ENCODE data around the gene ATF6. TPM values are rescaled to one million over a fixed set of nuclear protein-coding genes. Genes with fewer than 3 reads are reported as not detected.

The ATF6 gene
- total RNA-seq, 1 donor from 2014 or later: 23.6 TPM

DNA sequence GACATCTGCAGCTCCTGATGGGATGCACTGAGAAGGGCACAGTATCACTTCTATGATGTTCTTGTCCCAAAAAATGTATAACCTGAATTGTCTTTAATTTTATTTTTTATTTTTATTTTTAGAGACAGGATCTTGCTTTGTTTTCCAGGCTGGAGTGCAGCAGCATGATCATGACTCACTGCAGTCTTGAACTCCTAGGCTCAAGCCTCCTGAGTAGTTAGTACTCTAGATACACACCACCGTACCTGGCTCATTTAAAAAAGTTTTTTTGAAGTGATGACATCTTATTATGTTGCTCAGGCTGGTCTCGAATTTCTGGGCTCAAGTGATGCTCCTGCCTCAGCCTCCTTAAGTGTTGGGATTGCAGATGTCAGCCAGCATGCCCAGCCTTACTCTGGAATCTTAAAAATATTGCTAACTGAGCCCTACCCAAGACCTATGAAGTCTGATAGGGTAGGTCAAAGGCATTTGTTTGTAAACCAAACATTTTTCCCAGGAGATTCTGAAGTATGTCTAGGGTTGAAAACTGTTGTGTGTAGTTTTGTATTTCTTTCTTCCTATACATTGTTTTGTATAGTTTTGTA is 68.9 kb downstream of the ATF6 start:
- DNase-seq (ENCODE audit: low spot score): no peak

DNA sequence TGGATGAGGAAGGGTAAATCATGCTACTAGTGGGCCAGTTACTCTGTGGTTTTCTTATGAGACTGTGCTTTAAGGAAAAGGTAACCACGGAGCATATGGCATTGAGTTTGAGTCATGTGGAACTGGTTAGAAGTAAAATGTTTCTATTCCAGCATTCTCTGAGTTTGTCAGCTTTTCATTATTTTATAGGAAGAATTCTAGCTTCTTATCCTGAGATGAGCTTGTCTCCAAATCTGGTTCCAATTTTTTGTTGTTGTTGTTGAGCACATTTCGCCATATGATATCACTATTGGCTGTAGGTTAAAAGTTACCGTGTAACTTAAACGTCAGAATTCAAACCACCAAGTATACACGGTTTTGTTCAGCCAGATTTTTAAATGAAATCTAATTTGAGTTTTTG is 69.9 kb downstream of the ATF6 start:
- no peak for DNase-seq (ENCODE audit: low spot score)

DNA sequence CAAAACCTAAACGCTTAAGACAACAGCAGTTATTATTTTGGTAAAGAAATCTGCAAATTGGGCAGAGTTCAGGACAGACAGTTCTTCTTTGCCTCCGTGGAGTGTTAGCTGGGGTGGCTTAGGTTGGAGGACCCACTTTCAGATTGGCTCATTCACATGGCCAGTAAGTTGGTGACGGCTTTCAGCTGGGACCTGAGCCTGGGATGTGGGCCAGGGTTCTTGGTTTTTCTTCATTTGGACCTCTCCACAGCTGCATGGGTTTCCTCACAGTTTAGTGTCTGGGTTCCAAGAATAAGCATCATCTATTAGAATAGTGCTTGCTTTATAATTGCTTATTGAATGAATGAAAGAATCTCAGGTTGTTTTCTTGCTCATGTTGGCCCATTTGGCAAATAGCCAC is 72.2 kb downstream of the ATF6 start:
- DNase-seq (ENCODE audit: low spot score): peak; percentile 13

GRCh38 chr1:161838885-161839284 is 72.8 kb downstream of the ATF6 start:
- DNase-seq (ENCODE audit: low spot score): no peak

- no peak for DNase-seq (ENCODE audit: low spot score)
These were observed 73.5 kb downstream of the ATF6 start for GRCh38 chr1:161839591-161839990.

- DNase-seq (ENCODE audit: low spot score): no peak
These were observed 74.2 kb downstream of the ATF6 start for GRCh38 chr1:161840363-161840762.

GRCh38 chr1:161843156-161843555 is 77.0 kb downstream of the ATF6 start:
- no peak for DNase-seq (ENCODE audit: low spot score)

DNA sequence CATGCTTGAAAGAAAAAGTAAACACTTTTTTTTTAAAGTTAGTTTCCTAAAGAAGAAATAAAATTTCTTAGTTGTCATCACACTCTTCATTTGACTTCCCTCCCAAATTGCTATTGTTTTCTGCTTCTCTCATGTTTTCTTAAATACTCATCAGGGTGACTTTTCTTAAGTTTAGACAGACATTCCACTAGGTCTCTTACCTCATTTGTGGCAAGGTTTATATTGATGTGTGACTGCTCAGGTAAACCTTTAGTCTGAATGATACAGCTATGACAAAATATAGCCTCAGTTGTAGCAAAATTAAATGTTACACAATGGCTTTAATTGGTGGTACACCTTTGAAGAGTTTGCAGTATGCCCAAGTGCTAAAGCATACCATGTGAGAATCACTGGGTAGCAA is 78.6 kb downstream of the ATF6 start:
- DNase-seq (ENCODE audit: low spot score): no peak

DNA sequence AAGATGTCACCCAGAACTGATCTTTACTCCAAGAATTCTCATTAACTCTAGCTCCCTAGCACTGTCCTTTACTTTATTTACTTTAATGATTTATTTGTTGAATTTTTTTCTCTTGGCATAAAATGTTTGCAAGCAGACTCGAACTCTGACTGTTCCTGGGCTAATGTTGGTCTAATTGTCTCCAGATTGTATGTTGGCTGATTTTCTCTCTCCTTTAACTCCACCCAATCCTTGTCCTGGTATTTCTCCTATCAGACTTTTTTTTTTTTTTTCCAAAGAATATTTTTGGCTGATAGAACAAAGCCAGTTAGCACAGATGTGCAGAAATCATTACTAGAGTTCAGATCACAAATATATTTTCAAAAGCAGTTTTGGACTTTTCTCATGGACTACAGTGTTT is 82.6 kb downstream of the ATF6 start:
- no peak for DNase-seq (ENCODE audit: low spot score)

DNA sequence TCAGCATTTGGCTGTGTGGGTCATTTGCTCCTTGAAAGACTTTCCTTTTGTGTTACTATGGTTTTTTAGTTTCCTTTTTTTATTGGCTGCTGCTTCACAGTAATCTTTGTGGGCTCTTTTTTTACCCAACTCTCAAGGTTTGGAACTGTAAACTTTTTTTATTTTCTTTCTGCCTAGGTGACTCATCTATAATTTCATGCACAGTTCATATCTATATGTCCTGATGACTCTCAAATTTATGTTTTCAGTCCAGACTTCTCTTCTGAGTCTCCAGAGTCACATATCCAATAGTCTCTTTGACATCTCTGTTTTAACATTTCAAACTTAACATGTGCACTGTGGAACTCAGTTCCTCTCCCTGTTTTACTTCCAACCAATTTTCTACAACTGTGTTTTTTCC is 83.4 kb downstream of the ATF6 start:
- no peak for DNase-seq (ENCODE audit: low spot score)

DNA sequence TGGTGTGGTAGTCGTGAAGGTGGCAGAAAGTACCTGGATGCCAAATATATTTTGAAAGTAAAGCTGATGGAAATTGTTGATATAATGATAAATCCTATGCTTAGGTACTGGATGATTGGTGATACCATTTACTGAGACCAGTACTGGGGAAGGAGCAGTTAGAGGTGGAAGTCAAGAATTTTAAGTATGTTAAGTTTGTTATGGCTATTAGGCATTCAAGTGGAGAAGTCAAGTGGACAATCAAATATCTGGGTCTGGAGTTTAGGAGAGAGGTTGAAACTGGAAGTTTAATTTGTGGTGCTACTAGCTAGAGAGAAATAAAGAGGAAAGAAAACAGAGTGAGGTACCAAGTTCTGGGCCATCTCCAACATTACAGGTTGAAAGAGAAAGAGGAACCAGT is 89.1 kb downstream of the ATF6 start:
- DNase-seq (ENCODE audit: low spot score): no peak

DNA sequence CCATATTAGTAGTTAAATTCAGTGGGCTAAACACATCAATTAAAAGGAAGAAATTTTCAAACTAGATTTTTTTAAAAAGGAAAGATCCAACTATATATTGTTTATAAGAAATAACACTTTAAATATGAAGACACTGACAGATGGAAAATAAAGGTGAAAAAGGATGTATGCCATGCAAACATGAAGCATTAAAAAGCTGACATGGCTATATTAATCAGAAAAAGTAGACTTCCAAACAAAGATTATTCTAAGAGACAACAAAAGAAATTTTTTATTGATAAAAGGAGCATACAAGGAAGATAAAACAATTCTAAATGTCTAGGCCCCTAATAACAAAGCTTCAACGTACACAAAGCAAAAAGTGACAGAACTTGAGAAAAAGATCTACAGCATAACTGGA is 92.2 kb downstream of the ATF6 start:
- no peak for DNase-seq (ENCODE audit: low spot score)

DNA sequence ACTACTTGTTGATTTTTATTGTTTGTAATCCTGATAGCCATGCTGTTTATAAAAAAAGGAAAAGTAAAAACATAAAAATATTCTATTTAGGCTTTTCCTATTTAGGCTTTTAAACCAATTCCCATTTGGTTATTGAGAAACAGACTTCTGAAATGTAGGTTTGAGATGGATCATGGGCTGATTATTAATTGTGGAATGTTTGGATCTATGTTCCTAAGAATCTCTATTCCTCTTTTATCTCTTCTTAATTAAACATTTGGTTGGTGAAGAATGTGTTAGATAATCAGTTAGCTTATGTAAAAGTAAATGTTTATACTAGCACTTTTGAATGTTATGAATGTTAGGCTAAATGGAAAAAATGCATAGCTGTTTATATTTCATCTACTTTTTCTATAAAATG is 97.4 kb downstream of the ATF6 start:
- no peak for DNase-seq (ENCODE audit: low spot score)

GRCh38 chr1:161864577-161864976 is 98.5 kb downstream of the ATF6 start:
- no peak for DNase-seq (ENCODE audit: low spot score)

DNA sequence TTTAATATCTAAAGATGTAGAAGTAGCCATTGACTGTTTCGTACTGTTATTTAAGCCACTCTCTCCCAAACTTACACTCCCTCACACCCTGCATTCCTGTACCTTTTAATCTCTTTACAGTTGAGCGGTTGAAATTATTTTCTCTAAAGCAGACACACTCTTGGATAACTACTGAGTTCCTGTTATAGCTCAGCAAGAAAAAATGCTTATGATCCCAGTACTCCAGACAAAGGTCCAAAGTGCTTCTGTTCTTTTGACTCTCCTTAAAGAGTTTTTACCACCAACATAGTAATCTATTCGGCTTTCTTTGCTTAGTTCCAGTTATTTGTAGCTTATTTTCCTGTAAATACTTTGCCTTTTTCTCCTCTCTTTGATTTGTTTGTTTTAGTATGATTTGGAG is 100.1 kb downstream of the ATF6 start:
- DNase-seq (ENCODE audit: low spot score): no peak

DNA sequence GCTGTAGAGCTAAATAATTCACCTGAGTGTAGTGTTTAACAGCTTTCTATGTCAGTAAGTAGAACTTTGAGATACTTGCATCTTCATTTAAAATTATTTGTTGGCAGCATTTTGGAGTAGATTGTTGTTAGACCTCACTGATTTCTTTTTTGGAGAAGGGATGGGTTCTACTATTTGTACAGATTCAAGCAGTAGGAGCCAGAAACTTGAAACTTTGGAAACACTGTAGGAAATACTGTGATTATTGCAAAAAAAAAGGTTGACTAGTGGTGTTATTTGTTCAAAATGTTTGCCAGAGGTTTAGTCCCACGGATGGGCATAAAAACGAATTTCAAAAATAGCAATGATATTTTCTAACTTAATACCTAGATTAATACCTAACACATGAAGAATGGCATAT is 102.7 kb downstream of the ATF6 start:
- no peak for DNase-seq (ENCODE audit: low spot score)

DNA sequence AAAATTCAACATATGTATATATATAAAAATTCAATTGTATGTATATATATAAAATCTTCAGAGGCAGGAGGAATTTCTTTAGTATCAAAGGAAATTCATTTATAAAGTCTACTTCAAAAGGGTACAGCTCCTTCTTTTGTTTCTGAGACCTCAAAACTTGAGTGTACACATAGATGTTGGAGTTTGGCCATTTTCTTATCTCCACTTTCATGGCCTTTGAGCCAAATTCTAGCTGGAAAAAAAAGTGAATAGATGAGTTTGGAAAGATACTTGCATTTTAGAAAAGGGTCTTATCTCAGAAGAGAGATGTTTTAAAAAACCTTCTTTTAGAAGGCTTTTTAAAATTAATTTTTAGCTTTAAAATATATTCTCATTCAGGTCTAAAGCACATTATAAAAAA is 103.2 kb downstream of the ATF6 start:
- DNase-seq (ENCODE audit: low spot score): no peak

GRCh38 chr1:161872506-161872905 is 106.4 kb downstream of the ATF6 start:
- no peak for DNase-seq (ENCODE audit: low spot score)

DNA sequence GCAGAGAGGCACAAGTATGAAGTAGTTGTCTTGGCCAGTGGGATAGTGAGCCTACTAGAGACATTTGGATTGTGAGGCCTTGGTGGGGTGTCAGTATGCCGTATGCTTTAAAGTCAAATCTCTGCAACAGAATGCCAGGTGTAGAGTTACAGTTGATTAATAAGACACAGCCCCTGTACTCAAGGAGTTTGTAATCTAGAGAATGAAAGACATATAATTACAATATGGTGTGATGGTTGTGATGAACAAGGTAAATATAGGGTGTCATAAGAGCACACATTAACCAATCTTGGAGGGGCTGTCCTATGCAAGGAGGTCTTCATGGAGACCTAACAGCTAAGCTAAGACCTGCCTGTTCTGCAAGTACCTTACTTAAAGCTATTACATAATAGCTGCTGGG is 113.1 kb downstream of the ATF6 start:
- no peak for DNase-seq (ENCODE audit: low spot score)

DNA sequence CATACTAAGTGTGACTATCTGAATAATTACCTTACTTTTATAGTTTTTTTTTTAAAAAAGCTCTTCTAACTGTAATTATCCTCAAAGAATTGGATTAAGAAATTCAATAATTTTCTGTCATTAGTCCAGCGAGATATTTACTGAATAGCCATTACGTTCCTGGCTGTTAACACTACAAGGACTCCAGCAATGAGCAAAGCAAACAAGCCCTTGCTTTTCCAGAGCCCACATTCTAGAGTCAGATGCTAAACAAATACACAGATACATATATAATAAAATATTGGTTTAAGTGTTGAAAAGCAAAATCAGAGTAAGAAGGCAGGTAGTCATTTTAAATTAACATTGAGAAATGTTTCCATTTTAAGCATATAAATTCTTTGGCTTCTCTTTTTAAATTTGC is 118.4 kb downstream of the ATF6 start:
- no peak for DNase-seq (ENCODE audit: low spot score)

- DNase-seq (ENCODE audit: low spot score): no peak
These were observed 118.9 kb downstream of the ATF6 start for GRCh38 chr1:161885003-161885402.

DNA sequence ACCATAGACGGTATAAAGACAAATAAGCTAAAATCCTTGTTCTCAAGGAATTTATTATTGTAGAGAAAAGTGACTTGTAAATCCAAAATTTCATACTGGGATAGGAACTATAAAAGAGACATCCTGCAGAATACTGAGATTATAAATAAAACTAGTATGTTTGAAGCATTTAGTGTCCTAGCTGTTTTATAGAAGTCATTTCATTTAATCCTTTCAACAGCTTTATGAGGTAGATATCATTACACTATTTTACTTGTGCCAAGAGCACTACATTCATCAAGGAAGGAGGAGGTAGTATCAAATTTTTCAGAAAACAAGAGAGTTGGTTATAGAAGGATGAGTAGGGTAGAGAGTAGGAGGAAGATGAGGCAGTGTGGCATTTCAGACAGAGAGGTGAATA is 119.6 kb downstream of the ATF6 start:
- DNase-seq (ENCODE audit: low spot score): no peak

GRCh38 chr1:161886589-161886988 is 120.5 kb downstream of the ATF6 start:
- DNase-seq (ENCODE audit: low spot score): no peak

DNA sequence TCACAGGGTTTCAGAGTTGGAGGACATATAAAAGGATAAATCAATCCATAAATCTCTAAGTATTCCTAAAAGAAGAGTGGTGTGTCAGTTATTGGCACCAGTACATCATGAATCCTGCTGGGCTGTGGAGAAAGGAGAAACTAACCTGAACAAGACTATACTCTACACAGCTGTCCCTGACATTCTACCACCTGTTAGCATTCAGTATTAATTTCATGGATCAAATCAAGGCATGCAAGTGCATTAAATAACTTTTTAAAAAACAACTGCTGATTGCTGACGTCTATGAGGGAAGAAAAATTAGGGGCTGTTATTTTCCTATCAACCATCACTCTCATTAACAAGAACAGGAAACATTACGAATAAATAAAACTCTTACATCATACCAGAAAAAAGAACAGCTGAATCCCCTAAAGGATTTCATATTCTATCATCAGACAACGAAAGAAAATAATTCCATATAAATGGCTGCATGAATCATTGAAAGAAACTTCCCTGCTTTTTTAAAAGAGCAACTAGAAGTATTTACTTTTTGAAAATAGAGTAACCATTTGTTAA is 121.7 kb downstream of the ATF6 start:
- DNase-seq (ENCODE audit: low spot score): no peak
